HG03520 (cell line): ENCODE data around the gene NFKB1.

Source experiments
- ATAC-seq: cut with Tn5 transposase; IDR thresholded peaks from one replicate; pipeline ENCODE4 v1.9.1; 2021; ENCODE audit warnings: mild to moderate bottlenecking, moderate library complexity; ENCODE audit not compliant: unreplicated experiment

NFKB1 gene

GRCh38 chr4:102493794-102494193, 7.4 kb upstream of the NFKB1 start:
- no peak for ATAC-seq

GRCh38 chr4:102494603-102495002, 6.6 kb upstream of the NFKB1 start:
- no peak for ATAC-seq

- ATAC-seq = no peak
Measured at GRCh38 chr4:102497986-102498385, 3.2 kb upstream of the NFKB1 start.

- ATAC-seq = peak; percentile 17
Measured at GRCh38 chr4:102500352-102500695, 835 bp upstream of the NFKB1 start.

- peak; percentile 31 for ATAC-seq
Measured at GRCh38 chr4:102501447-102501696, 213 bp downstream of the NFKB1 start.

- no peak for ATAC-seq
Measured at GRCh38 chr4:102502543-102502818, 1.3 kb downstream of the NFKB1 start.

GRCh38 chr4:102503301-102503746, 2.2 kb downstream of the NFKB1 start:
- ATAC-seq = no peak

- no peak for ATAC-seq
Measured at GRCh38 chr4:102503831-102504786, 3.0 kb downstream of the NFKB1 start.

- no peak for ATAC-seq
Measured at GRCh38 chr4:102504941-102505340, 3.8 kb downstream of the NFKB1 start.

- ATAC-seq = no peak
Measured at GRCh38 chr4:102505708-102506107, 4.5 kb downstream of the NFKB1 start.

GRCh38 chr4:102506523-102506922, 5.4 kb downstream of the NFKB1 start:
- no peak for ATAC-seq

- no peak for ATAC-seq
Measured at GRCh38 chr4:102511830-102512605, 10.9 kb downstream of the NFKB1 start.

GRCh38 chr4:102514298-102514964, 13.3 kb downstream of the NFKB1 start:
- no peak for ATAC-seq

GRCh38 chr4:102517753-102518152, 16.6 kb downstream of the NFKB1 start:
- no peak for ATAC-seq

GRCh38 chr4:102518703-102519131, 17.6 kb downstream of the NFKB1 start:
- ATAC-seq = no peak

- ATAC-seq = no peak
Measured at GRCh38 chr4:102519925-102520324, 18.8 kb downstream of the NFKB1 start.

GRCh38 chr4:102521570-102521969, 20.4 kb downstream of the NFKB1 start:
- ATAC-seq = no peak

- ATAC-seq = no peak
Measured at GRCh38 chr4:102522031-102522440, 20.9 kb downstream of the NFKB1 start.

- ATAC-seq = no peak
Measured at GRCh38 chr4:102524691-102525090, 23.5 kb downstream of the NFKB1 start.

GRCh38 chr4:102525097-102525496, 23.9 kb downstream of the NFKB1 start:
- ATAC-seq = no peak

GRCh38 chr4:102525504-102525903, 24.3 kb downstream of the NFKB1 start:
- no peak for ATAC-seq

- ATAC-seq = no peak
Measured at GRCh38 chr4:102526532-102526931, 25.4 kb downstream of the NFKB1 start.
